PFSK-1 (cell line): ENCODE measurements around the gene ADCY1.

Experiments used
- FOXP2 ChIP-seq: optimal IDR thresholded peaks from 2 replicates; pipeline ENCODE3; 2011; ENCODE audit warnings: borderline replicate concordance, control low read depth, inconsistent platforms; ENCODE audit not compliant: insufficient read depth; ENCODE audit errors: extremely low read length, extremely low read depth
- POLR2AphosphoS5 ChIP-seq: IDR thresholded peaks from 2 replicates; pipeline ENCODE4 v1.6.1; 2012; ENCODE audit warnings: low read depth, mild to moderate bottlenecking, control low read depth, low read length, moderate library complexity
- SIN3A ChIP-seq: IDR thresholded peaks from 2 replicates; pipeline ENCODE4 v1.6.1; 2012; ENCODE audit warnings: mild to moderate bottlenecking, low read length, moderate library complexity, borderline replicate concordance; ENCODE audit not compliant: insufficient read depth
- TAF1 ChIP-seq: IDR thresholded peaks from 2 replicates; pipeline ENCODE4 v1.6.1; 2012; ENCODE audit warnings: low read length, control low read depth, borderline replicate concordance; ENCODE audit not compliant: insufficient read depth
- TF ChIP-seq, protein P1 (sequence below), 2 experiments: IDR thresholded peaks; 2 replicates each; pipeline versions ENCODE4 v1.6.1 to v1.8.0; 2011 to 2012; ENCODE audit warnings: low read depth in 2 of 2, low read length in 2 of 2, control low read depth in 1 of 2, inconsistent platforms in 1 of 2, mild to moderate bottlenecking in 1 of 2, moderate library complexity in 1 of 2; ENCODE audit not compliant: insufficient read depth in 1 of 2

Gene ADCY1

GRCh38 chr7:45682358-45682735 lies 108.2 kb downstream of the ADCY1 start:
- TF ChIP-seq, protein P1, sequence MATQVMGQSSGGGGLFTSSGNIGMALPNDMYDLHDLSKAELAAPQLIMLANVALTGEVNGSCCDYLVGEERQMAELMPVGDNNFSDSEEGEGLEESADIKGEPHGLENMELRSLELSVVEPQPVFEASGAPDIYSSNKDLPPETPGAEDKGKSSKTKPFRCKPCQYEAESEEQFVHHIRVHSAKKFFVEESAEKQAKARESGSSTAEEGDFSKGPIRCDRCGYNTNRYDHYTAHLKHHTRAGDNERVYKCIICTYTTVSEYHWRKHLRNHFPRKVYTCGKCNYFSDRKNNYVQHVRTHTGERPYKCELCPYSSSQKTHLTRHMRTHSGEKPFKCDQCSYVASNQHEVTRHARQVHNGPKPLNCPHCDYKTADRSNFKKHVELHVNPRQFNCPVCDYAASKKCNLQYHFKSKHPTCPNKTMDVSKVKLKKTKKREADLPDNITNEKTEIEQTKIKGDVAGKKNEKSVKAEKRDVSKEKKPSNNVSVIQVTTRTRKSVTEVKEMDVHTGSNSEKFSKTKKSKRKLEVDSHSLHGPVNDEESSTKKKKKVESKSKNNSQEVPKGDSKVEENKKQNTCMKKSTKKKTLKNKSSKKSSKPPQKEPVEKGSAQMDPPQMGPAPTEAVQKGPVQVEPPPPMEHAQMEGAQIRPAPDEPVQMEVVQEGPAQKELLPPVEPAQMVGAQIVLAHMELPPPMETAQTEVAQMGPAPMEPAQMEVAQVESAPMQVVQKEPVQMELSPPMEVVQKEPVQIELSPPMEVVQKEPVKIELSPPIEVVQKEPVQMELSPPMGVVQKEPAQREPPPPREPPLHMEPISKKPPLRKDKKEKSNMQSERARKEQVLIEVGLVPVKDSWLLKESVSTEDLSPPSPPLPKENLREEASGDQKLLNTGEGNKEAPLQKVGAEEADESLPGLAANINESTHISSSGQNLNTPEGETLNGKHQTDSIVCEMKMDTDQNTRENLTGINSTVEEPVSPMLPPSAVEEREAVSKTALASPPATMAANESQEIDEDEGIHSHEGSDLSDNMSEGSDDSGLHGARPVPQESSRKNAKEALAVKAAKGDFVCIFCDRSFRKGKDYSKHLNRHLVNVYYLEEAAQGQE (IDR thresholded peaks at IDR 0.05; ENCODE audit: insufficient read depth in 1 of 2, low read depth in 2 of 2, low read length in 2 of 2) = no peak

DNA sequence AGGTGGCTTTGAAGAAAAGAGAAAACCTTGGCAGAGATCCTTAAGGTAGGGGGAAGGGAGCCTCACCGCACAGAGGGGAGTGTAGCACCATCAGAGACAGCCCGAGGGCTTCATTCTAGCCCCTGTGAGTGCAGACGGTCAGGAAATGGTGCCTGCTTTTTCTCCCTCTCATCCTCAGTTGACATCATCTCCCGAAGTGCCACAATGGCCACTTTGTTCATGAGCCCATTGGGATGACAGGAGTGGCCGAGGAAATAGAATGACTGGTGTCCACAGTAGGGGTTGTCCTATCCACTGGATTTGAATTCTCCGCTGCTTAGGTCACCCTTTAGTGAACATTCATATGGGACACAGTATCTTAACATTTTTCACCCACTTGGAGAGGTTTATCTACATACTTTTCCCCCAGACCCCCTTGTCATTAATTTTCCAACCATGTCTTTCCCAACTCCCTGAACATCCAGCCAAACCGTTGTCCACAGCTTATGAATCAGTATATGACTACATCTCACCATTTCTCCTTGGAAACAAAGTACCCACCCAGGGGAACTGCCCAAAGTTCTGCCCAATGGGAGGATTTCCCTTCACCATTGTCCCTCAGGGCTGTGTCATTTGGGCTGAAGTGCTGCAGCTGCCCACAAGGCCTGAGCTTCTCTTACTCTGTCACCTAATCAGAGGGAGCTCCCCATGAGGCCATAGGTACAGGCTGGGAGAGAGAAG lies 108.8 kb downstream of the ADCY1 start:
- TF ChIP-seq, protein P1 (IDR thresholded peaks at IDR 0.05; ENCODE audit: insufficient read depth in 1 of 2, low read depth in 2 of 2, low read length in 2 of 2) = no peak
- no peak for TF ChIP-seq FOXP2

DNA sequence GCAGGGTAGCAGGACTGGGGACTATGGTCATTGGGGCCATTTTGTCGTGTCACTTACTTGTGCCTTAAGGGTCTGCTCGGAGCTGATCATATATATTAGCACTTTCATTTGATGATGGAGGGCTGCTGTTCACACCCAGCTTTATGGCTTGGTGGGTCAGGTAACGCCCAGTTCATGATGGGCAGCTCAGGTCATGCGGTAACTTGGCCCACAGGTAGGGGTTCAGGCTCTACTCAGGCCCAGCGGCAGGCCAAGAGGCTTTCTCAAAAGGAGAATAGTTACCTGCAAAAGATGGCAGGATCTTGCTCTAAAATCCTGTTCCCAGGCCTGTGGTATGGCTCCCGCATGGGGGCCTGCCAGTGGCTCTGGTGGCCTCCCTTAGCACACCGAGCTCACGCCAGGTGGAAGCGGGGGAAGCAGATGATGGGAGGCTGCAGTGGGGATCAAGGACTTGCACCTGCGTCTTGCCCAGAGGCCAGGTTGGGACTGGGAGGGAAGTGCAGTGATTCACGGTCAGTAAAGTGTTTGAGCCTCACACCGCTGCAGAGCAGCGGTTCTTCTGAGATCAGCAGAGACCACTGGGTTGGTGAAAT lies 109.5 kb downstream of the ADCY1 start:
- TF ChIP-seq, protein P1 (IDR thresholded peaks at IDR 0.05; ENCODE audit: insufficient read depth in 1 of 2, low read depth in 2 of 2, low read length in 2 of 2) = no peak
- TF ChIP-seq FOXP2 = no peak
- TF ChIP-seq POLR2AphosphoS5 = no peak
- no peak for TF ChIP-seq SIN3A
- no peak for TF ChIP-seq TAF1

DNA sequence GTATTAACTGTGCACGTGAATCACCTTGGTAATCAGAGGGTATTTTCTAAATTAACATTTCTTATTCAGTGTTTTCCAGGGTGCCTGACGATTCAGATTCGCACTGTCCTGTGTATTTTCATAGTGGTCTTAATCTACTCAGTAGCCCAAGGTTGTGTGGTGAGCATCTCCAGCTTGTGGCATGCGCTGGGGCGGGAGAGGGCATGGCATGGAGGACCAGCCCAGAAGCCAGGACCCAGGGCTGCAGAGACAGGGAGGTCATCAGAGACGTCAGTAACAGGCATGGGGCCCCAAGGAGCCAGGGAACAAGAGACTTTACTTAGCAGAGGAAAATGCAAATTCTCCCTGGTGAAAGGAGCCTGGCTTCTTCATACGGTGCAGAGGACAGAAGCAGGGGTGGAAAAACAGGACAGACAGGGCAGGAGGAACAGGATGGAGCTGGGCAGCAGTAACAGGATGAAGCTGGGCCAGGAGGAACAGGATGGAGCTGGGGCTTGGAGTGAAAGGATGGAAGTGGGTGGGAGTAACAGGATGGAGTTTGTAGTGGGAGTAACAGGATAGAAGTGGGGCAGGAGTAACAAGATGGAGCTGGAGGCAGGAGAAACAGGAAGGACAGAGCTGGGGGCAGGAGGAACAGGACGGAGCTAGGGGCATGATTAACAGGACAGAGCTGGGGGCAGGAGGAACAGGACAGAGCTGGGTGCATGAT lies 110.9 kb downstream of the ADCY1 start:
- TF ChIP-seq POLR2AphosphoS5 = no peak; the same call in 1 of the 2 replicates
- peak; percentile 8 for TF ChIP-seq FOXP2

DNA sequence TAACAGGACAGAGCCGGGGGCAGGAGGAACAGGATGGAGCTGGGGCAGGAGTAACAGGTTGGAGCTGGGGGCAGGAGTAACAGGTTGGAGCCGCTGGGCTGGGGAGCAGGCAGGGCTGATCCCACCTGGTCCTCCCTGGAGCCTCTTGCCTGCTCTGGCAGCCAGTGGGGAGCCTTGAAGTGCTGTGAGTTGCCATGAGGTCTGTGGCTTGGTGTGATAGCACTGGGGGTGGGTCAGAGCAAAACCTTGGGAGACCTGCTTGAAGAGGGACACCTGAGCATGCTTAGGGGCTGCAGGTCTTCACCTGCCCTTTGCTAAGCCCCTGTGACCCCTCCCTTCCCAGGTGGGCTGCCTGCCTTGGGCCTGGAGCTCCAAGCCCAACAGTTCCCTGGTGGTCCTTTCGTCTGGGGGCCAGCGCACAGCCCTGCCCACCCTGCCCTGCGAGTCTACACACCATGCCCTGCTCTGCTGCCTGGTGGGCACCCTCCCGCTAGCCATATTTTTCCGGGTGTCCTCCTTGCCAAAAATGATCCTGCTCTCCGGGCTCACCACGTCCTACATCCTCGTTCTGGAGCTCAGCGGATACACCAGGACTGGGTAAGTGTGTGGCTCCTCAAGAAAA lies 111.6 kb downstream of the ADCY1 start:
- TF ChIP-seq SIN3A (no peak), TAF1 (no peak), FOXP2 (no peak), POLR2AphosphoS5 (no peak)
- TF ChIP-seq, protein P1 (IDR thresholded peaks at IDR 0.05; ENCODE audit: insufficient read depth in 1 of 2, low read depth in 2 of 2, low read length in 2 of 2) = no peak
